Panc1 (cell line): Measurements from ENCODE around the gene INPP5A.

Source experiments
- CTCF ChIP-seq: fragments of 450-650 bp; IDR thresholded peaks from 2 replicates; pipeline ENCODE4 v1.5.1; 2017; ENCODE audit warnings: mild to moderate bottlenecking
- REST ChIP-seq, 2 experiments: IDR thresholded peaks; 2 replicates each; pipeline ENCODE4 v1.6.1; 2011 to 2012; ENCODE audit warnings: low read depth in 2 of 2, control low read depth in 1 of 2, low read length in 1 of 2, mild to moderate bottlenecking in 1 of 2, moderate library complexity in 1 of 2; ENCODE audit not compliant: insufficient read depth in 1 of 2
- TCF7L2 ChIP-seq: IDR thresholded peaks from 2 replicates; pipeline ENCODE4 v1.6.1; 2011; ENCODE audit warnings: mild to moderate bottlenecking, low read depth, low read length, inconsistent platforms

- TF ChIP-seq REST (IDR thresholded peaks at IDR 0.05; ENCODE audit: insufficient read depth in 1 of 2, low read depth in 2 of 2, low read length in 1 of 2) (no peak), CTCF (no peak), TCF7L2 (no peak)
Measured at GRCh38 chr10:132611026-132611910, 73.7 kb downstream of the INPP5A start.
